Cardiac fibroblast (primary cell): Measurements from ENCODE around the gene CNOT8.
A peak's percentile ranks its signal among the peaks of the same experiment; 100 is the strongest.

ENCODE experiments used
- DNase-seq, 2 donors: peaks; one replicate each; pipeline versions ENCODE4 v3.0.0 to v3.0.0-alpha.2; 2010; ENCODE audit warnings: low read depth in 2 of 2
- H3K4me3 ChIP-seq, 2 donors: replicated peaks in 1 of 2; 1 replicate in 1 of 2; 2 replicates in 1 of 2; pipeline ENCODE4 v1.5.1; 2011; ENCODE audit warnings: low read depth in 2 of 2, low read length in 2 of 2, mild to moderate bottlenecking in 2 of 2, moderate library complexity in 1 of 2
- TF ChIP-seq, protein P1 (sequence below): IDR thresholded peaks from one replicate; pipeline ENCODE4 v1.5.1; 2011; ENCODE audit warnings: low read depth, mild to moderate bottlenecking, low read length, inconsistent platforms

Gene CNOT8

DNA sequence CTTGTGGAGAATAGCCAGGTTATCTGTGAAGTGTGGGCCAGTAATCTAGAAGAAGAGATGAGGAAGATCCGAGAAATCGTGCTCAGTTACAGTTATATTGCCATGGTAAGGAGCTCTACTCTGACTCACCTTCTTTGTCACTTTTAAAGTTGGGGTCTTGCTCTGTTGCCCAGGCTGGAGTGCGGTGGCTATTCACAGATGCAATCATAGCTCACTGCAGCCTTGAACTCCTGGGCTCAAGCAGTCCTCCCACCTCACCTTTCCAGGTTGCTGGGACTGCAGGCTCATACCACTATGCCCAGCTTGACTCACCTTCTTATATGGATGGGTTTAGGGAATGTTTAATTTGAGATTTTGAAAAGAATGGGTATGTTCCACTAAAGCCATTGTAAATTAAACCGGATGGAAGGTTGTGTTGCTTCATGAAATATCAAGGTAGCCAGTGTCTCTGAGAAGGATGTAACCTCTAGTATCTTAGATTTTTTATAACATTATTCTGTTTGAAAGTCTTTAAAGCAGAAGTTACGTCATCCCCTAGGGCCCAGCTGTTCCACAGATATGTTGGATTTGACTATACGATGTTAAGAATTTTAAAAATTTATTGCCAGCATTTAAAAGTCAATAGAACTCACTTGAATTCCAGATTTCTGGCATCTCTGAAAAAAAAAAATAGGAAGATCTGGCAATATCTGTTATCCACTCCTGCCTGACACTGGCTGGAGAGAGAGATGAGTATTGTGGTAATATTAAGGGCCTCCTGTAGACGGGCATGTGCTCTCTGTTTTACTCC, 5.1 kb downstream of the CNOT8 start:
- no peak overlapping the region for H3K4me3 ChIP-seq
- TF ChIP-seq, protein P1, sequence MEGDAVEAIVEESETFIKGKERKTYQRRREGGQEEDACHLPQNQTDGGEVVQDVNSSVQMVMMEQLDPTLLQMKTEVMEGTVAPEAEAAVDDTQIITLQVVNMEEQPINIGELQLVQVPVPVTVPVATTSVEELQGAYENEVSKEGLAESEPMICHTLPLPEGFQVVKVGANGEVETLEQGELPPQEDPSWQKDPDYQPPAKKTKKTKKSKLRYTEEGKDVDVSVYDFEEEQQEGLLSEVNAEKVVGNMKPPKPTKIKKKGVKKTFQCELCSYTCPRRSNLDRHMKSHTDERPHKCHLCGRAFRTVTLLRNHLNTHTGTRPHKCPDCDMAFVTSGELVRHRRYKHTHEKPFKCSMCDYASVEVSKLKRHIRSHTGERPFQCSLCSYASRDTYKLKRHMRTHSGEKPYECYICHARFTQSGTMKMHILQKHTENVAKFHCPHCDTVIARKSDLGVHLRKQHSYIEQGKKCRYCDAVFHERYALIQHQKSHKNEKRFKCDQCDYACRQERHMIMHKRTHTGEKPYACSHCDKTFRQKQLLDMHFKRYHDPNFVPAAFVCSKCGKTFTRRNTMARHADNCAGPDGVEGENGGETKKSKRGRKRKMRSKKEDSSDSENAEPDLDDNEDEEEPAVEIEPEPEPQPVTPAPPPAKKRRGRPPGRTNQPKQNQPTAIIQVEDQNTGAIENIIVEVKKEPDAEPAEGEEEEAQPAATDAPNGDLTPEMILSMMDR: no peak
- DNase-seq: no peak

GRCh38 chr5:154865466-154866184, 7.2 kb downstream of the CNOT8 start:
- no peak overlapping the region for H3K4me3 ChIP-seq
- TF ChIP-seq, protein P1: no peak
- DNase-seq: peak; percentile 19 to 22

- DNase-seq: no peak
- TF ChIP-seq, protein P1: no peak
- H3K4me3 ChIP-seq: no peak overlapping the region
These were observed 8.4 kb downstream of the CNOT8 start for GRCh38 chr5:154866841-154867240.

DNA sequence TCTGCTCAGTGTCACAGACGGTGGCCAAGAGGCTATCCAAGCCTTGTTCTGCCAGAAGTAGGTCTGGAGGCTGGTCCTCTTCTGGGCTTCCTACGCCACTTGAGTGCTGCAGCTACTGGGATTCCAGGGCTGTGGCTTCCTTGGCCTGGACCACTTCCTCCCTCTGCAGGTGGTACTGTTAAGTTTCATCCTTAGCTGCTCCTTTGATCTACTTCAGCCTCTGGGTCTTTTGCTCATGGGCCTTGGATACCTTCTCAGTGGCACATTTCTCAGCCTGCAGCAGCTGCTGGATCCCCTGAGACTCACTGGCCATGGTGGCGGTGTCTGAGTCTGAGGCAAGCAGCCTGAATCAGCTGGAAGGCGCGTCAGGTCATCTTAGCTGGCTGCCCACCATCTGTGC, 10.3 kb downstream of the CNOT8 start:
- H3K4me3 ChIP-seq: no peak overlapping the region
- DNase-seq: peak in 1 of 2 donors; percentile 11
- TF ChIP-seq, protein P1: no peak

DNA sequence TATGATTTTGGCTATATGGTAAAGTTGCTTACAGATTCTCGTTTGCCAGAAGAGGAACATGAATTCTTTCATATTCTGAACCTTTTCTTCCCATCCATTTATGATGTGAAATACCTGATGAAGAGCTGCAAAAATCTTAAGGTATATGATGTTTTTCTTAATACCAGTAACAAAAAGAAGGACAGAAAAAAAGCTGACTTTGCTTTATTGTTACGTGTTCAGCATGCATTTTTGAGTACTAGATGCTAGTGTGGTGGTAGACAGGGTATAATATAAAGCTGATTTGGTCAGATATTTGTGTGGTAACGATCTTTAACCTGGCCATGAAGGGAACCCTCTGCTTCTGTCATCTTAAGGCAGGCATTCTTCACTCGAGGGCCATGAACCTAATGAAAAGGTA, 13.3 kb downstream of the CNOT8 start:
- TF ChIP-seq, protein P1: no peak
- DNase-seq: no peak
- no peak overlapping the region for H3K4me3 ChIP-seq

- no peak overlapping the region for H3K4me3 ChIP-seq
- TF ChIP-seq, protein P1: no peak
- no peak for DNase-seq
These were observed 15.4 kb downstream of the CNOT8 start for GRCh38 chr5:154873791-154874331.
